ENCODE results near the gene DMKN. TPM values are rescaled to one million over a fixed set of nuclear protein-coding genes. Genes with fewer than 3 reads are reported as not detected.
A peak's percentile ranks its signal among the peaks of the same experiment; 100 is the strongest.

DMKN gene
- total and polyA plus RNA-seq, 4 donors: 1.4 to 9.4 (median 2.4) TPM

- TF ChIP-seq CTCF (IDR thresholded peaks at IDR 0.05; ENCODE audit: low read depth, low read length, missing input control): no peak
These were observed 61.9 kb downstream of the DMKN start (continued) for GRCh38 chr19:35451338-35452096.

- H3K4me3 ChIP-seq (ENCODE audit: low read depth in 1 of 3, low read length in 3 of 3): peak overlapping the region in 1 of 3 donors; percentile 3
- no peaks in the 10 kb centered on the region for H3K36me3 ChIP-seq (ENCODE audit: control insufficient read depth in 4 of 4, insufficient read depth in 3 of 4, low read depth in 1 of 4, low read length in 3 of 4)
- no peaks in the 10 kb centered on the region for H3K27me3 ChIP-seq (ENCODE audit: control insufficient read depth in 4 of 4, insufficient read depth in 4 of 4, low read length in 3 of 4)
- H3K9ac ChIP-seq (ENCODE audit: low read depth in 1 of 2, low read length in 2 of 2): no peak overlapping the region
- H3K9me3 ChIP-seq (ENCODE audit: control insufficient read depth in 4 of 4, low read length in 3 of 4): no peaks in the 10 kb centered on the region
- peak overlapping the region in 1 of 2 donors; percentile 37 for H3K27ac ChIP-seq (ENCODE audit: low read depth in 1 of 2, low read length in 2 of 2)
- TF ChIP-seq RXRA (IDR thresholded peaks at IDR 0.05) (no peak), JUND (IDR thresholded peaks at IDR 0.05) (no peak), YY1 (IDR thresholded peaks at IDR 0.05) (no peak), ATF3 (IDR thresholded peaks at IDR 0.05) (no peak)
- WGBS: 75% methylated on average over 27 of the region's 27 CpGs
- peaks cover 0 to 11% (median 3%) of the 10 kb centered on the region in 4 donors for H3K4me1 ChIP-seq (ENCODE audit: control insufficient read depth in 4 of 4, insufficient read depth in 4 of 4, low read length in 3 of 4)
- no peak for DNase-seq (ENCODE audit: low spot score)
These were observed 63.9 kb downstream of the DMKN start for GRCh38 chr19:35449359-35450043.

- H3K27ac ChIP-seq (ENCODE audit: low read depth in 1 of 2, low read length in 2 of 2): peak within 1 kb of the TSS; percentile 25 to 69
These were observed 65.6 kb downstream of the DMKN start, which contains the start of gene FFAR2 for GRCh38 chr19:35447606-35448469. TSS of gene FFAR2 (plus strand) at chr19:35448257. CDS start at chr19:35449715, 1,458 bp downstream.

More at GRCh38 chr19:35447606-35448469, 65.6 kb downstream of the DMKN start, which contains the start of gene FFAR2:
- WGBS: 85% methylated on average over 12 of the region's 12 CpGs
- TF ChIP-seq JUND (IDR thresholded peaks at IDR 0.05): no peak
- Histone ChIP-seq H3K27me3 (ENCODE audit: control insufficient read depth in 4 of 4, insufficient read depth in 4 of 4, low read length in 3 of 4) (no peaks in the 10 kb centered on the region), H3K4me1 (ENCODE audit: control insufficient read depth in 4 of 4, insufficient read depth in 4 of 4, low read length in 3 of 4) (peaks cover 0 to 8% (median 0%) of the 10 kb centered on the region in 4 donors), H3K36me3 (ENCODE audit: control insufficient read depth in 4 of 4, insufficient read depth in 3 of 4, low read depth in 1 of 4, low read length in 3 of 4) (no peaks in the 10 kb centered on the region), H3K4me3 (ENCODE audit: low read depth in 1 of 3, low read length in 3 of 3) (no peak within 1 kb of the TSS), H3K9me3 (ENCODE audit: control insufficient read depth in 4 of 4, low read length in 3 of 4) (no peaks in the 10 kb centered on the region), H3K9ac (ENCODE audit: low read depth in 1 of 2, low read length in 2 of 2) (no peak within 1 kb of the TSS)
- DNase-seq (ENCODE audit: low spot score): no peak

Other genes starting within 250 kb of the DMKN start
- 10 to 100 TPM; 31.6 to 80.2 TPM for gene USF2, start 244.7 kb downstream of the DMKN start, total RNA-seq
- 10 to 100 TPM; 22.8 to 85.9 TPM for gene USF2, start 244.7 kb downstream of the DMKN start, polyA plus RNA-seq
- 100 to 1,000 TPM in 1 of 2 donors, 10 to 100 TPM in 1; 18.8 to 204 TPM for gene HAMP, start 231.1 kb downstream of the DMKN start, total RNA-seq
- 1,000 to 10,000 TPM in 1 of 2 donors, 100 to 1,000 TPM in 1; 509 to 1,000 TPM for gene HAMP, start 231.1 kb downstream of the DMKN start, polyA plus RNA-seq
- gene MAG, start 221.5 kb downstream of the DMKN start, total RNA-seq: 1 to 10 TPM in 1 of 2 donors, under 1 TPM in 1; 0.33 to 3.9 TPM
- under 1 TPM in 1 of 2 donors, not detected in 1; 0.29 TPM for gene MAG, start 221.5 kb downstream of the DMKN start, polyA plus RNA-seq
- 1 to 10 TPM; 2.0 to 4.1 TPM for gene CD22, start 184.5 kb downstream of the DMKN start, total RNA-seq
- under 1 TPM; 0.15 to 0.65 TPM for gene CD22, start 184.5 kb downstream of the DMKN start, polyA plus RNA-seq
- not detected for gene FFAR1, start 165.7 kb downstream of the DMKN start, total RNA-seq
- not detected for gene FFAR1, start 165.7 kb downstream of the DMKN start, polyA plus RNA-seq
- gene FFAR3, start 155.2 kb downstream of the DMKN start, total RNA-seq: under 1 TPM in 1 of 2 donors, not detected in 1; 0.33 TPM
- not detected for gene FFAR3, start 155.2 kb downstream of the DMKN start, polyA plus RNA-seq
- gene GPR42, start 142.6 kb downstream of the DMKN start, total RNA-seq: not detected
- gene GPR42, start 142.6 kb downstream of the DMKN start, polyA plus RNA-seq: not detected
- gene FFAR2, start 65.4 kb downstream of the DMKN start, total RNA-seq: under 1 TPM; 0.67 to 0.84 TPM
- under 1 TPM; 0.25 to 0.28 TPM for gene FFAR2, start 65.4 kb downstream of the DMKN start, polyA plus RNA-seq
- not detected for gene KRTDAP, start 23.2 kb downstream of the DMKN start, total RNA-seq
- gene KRTDAP, start 23.2 kb downstream of the DMKN start, polyA plus RNA-seq: not detected
- gene SBSN, start 14.7 kb upstream of the DMKN start, total RNA-seq: not detected
- gene SBSN, start 14.7 kb upstream of the DMKN start, polyA plus RNA-seq: not detected
- gene GAPDHS, start 19.8 kb upstream of the DMKN start, total RNA-seq: not detected
- gene GAPDHS, start 19.8 kb upstream of the DMKN start, polyA plus RNA-seq: not detected
- 10 to 100 TPM; 18.1 to 28.0 TPM for gene TMEM147, start 32.0 kb upstream of the DMKN start, total RNA-seq
- gene TMEM147, start 32.0 kb upstream of the DMKN start, polyA plus RNA-seq: 10 to 100 TPM; 61.3 to 97.4 TPM
- not detected for gene ATP4A, start 50.0 kb upstream of the DMKN start, total RNA-seq
- gene ATP4A, start 50.0 kb upstream of the DMKN start, polyA plus RNA-seq: not detected
- gene PMIS2, start 72.5 kb upstream of the DMKN start, total RNA-seq: not detected
- not detected for gene PMIS2, start 72.5 kb upstream of the DMKN start, polyA plus RNA-seq
- gene HAUS5, start 99.1 kb upstream of the DMKN start, total RNA-seq: 1 to 10 TPM; 2.5 to 7.3 TPM
- gene HAUS5, start 99.1 kb upstream of the DMKN start, polyA plus RNA-seq: 1 to 10 TPM; 1.9 to 2.2 TPM
- gene RBM42, start 115.4 kb upstream of the DMKN start, total RNA-seq: 10 to 100 TPM; 20.1 TPM
- gene RBM42, start 115.4 kb upstream of the DMKN start, polyA plus RNA-seq: 10 to 100 TPM; 17.8 to 34.7 TPM
- gene ETV2, start 128.1 kb upstream of the DMKN start, total RNA-seq: under 1 TPM; 0.17 to 0.70 TPM
- gene ETV2, start 128.1 kb upstream of the DMKN start, polyA plus RNA-seq: 1 to 10 TPM; 1.6 to 1.8 TPM
- 100 to 1,000 TPM; 139 to 191 TPM for gene COX6B1, start 134.7 kb upstream of the DMKN start, total RNA-seq
- gene COX6B1, start 134.7 kb upstream of the DMKN start, polyA plus RNA-seq: 100 to 1,000 TPM; 451 to 518 TPM
- under 1 TPM in 1 of 2 donors, not detected in 1; 0.56 TPM for gene UPK1A, start 152.9 kb upstream of the DMKN start, total RNA-seq
- gene UPK1A, start 152.9 kb upstream of the DMKN start, polyA plus RNA-seq: under 1 TPM in 1 of 2 donors, not detected in 1; 0.10 TPM
- gene ZBTB32, start 190.9 kb upstream of the DMKN start, total RNA-seq: not detected
- under 1 TPM in 1 of 2 donors, not detected in 1; 0.47 TPM for gene ZBTB32, start 190.9 kb upstream of the DMKN start, polyA plus RNA-seq
- 10 to 100 TPM in 1 of 2 donors, 1 to 10 TPM in 1; 6.3 to 12.1 TPM for gene KMT2B, start 204.4 kb upstream of the DMKN start, total RNA-seq
- gene KMT2B, start 204.4 kb upstream of the DMKN start, polyA plus RNA-seq: 10 to 100 TPM in 1 of 2 donors, 1 to 10 TPM in 1; 3.7 to 10.3 TPM
- 10 to 100 TPM in 1 of 2 donors, 1 to 10 TPM in 1; 7.0 to 11.2 TPM for gene IGFLR1, start 228.8 kb upstream of the DMKN start, total RNA-seq
- 10 to 100 TPM; 51.1 to 59.7 TPM for gene IGFLR1, start 228.8 kb upstream of the DMKN start, polyA plus RNA-seq
- 10 to 100 TPM in 1 of 2 donors, 1 to 10 TPM in 1; 4.5 to 14.8 TPM for gene U2AF1L4, start 231.8 kb upstream of the DMKN start, total RNA-seq
- 10 to 100 TPM; 12.0 to 36.5 TPM for gene U2AF1L4, start 231.8 kb upstream of the DMKN start, polyA plus RNA-seq
- 1 to 10 TPM; 7.4 to 7.7 TPM for gene PSENEN, start 232.0 kb upstream of the DMKN start, total RNA-seq
- 10 to 100 TPM; 33.8 to 58.1 TPM for gene PSENEN, start 232.0 kb upstream of the DMKN start, polyA plus RNA-seq
- gene LIN37, start 234.9 kb upstream of the DMKN start, total RNA-seq: 1 to 10 TPM; 2.6 to 7.0 TPM
- gene LIN37, start 234.9 kb upstream of the DMKN start, polyA plus RNA-seq: 1 to 10 TPM; 5.8 to 6.3 TPM
- gene HSPB6, start 243.4 kb upstream of the DMKN start, total RNA-seq: 1 to 10 TPM; 2.7 to 4.4 TPM
- gene HSPB6, start 243.4 kb upstream of the DMKN start, polyA plus RNA-seq: 10 to 100 TPM in 1 of 2 donors, 1 to 10 TPM in 1; 6.9 to 17.7 TPM
- gene PROSER3, start 244.5 kb upstream of the DMKN start, total RNA-seq: 1 to 10 TPM; 2.1 to 4.5 TPM
- gene PROSER3, start 244.5 kb upstream of the DMKN start, polyA plus RNA-seq: 1 to 10 TPM; 2.4 to 3.1 TPM